PC-9 (cell line): Measurements from ENCODE around the gene AP3S2.

Experiments used
- EZH2 ChIP-seq: fragments of 200-600 bp; sonication (generic); IDR thresholded peaks from 2 replicates; pipeline ENCODE4 v1.8.0; 2017; ENCODE audit warnings: antibody characterized with exemption, low read depth
- TF ChIP-seq, protein P1 (sequence below): fragments of 200-600 bp; sonication (generic); conservative IDR thresholded peaks from 2 replicates; pipeline ENCODE4 v1.6.1; 2017; ENCODE audit warnings: mixed run types, antibody characterized with exemption, mild to moderate bottlenecking, moderate library complexity

DNA sequence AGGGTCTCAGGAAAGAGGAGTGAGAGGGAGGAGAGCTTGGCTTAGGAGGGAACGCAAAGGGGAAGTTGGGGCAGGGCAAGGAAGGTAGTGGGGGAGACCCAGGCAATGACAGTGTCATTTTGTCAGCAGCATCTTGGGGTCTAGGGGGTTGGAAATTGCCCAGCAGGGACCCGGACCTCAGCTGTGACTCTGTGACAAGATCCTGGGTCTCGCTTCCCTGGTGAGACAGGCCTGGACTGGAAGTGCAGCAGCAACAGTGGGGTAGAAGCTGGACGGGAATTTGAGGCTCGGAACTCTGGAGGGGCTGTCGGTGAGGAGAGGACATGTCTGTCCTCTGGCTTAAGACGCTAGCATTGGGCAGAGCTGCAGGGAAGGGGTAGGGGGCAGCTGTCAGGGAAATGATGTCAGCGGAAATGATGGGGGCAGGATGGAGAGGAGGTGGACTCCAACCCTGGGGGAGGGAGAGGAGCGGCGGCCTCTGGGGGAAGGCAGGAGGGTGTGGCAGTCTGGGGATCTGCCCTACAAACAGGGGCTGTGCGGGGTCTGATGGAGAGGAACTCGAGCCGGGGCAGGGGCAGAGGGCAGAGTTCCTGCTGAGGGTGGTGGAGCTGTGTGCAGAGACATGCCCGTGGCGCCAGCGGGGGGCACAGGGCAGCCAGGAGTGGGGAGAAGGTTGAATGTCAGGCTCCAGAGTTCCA is 91.4 kb downstream of the AP3S2 start:
- TF ChIP-seq, protein P1, sequence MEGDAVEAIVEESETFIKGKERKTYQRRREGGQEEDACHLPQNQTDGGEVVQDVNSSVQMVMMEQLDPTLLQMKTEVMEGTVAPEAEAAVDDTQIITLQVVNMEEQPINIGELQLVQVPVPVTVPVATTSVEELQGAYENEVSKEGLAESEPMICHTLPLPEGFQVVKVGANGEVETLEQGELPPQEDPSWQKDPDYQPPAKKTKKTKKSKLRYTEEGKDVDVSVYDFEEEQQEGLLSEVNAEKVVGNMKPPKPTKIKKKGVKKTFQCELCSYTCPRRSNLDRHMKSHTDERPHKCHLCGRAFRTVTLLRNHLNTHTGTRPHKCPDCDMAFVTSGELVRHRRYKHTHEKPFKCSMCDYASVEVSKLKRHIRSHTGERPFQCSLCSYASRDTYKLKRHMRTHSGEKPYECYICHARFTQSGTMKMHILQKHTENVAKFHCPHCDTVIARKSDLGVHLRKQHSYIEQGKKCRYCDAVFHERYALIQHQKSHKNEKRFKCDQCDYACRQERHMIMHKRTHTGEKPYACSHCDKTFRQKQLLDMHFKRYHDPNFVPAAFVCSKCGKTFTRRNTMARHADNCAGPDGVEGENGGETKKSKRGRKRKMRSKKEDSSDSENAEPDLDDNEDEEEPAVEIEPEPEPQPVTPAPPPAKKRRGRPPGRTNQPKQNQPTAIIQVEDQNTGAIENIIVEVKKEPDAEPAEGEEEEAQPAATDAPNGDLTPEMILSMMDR: no peak
- no peak for TF ChIP-seq EZH2
